NCI-H2227 (cell line): ENCODE results near the gene KMT2B.
"Not testable (repeated sequence)": the region's sequence is repeated elsewhere in the genome, so short reads cannot be mapped to it uniquely, and the experiment has no call there.

Source experiments
- DNase-seq: peaks from one replicate; lab custom pipeline; 2025; ENCODE audit not compliant: unreplicated experiment; lab: John Stamatoyannopoulos, UW

KMT2B gene

GRCh38 chr19:35712567-35713505 is 5.0 kb upstream of the KMT2B start:
- no peak for DNase-seq

- DNase-seq, result no peak
Observed at GRCh38 chr19:35713506-35713850, 4.3 kb upstream of the KMT2B start.

- no peak for DNase-seq
Observed at GRCh38 chr19:35713904-35714495, 3.8 kb upstream of the KMT2B start.

GRCh38 chr19:35714601-35715354 is 3.0 kb upstream of the KMT2B start:
- DNase-seq, result peak; percentile 72

GRCh38 chr19:35715355-35715809 is 2.4 kb upstream of the KMT2B start:
- DNase-seq, result no peak

GRCh38 chr19:35715981-35716800 is 1.6 kb upstream of the KMT2B start:
- DNase-seq, result peak; percentile 95

GRCh38 chr19:35716801-35717664 is 770 bp upstream of the KMT2B start:
- DNase-seq, result peak; percentile 99

- peak; percentile 88 for DNase-seq
Observed at GRCh38 chr19:35718345-35719041, 690 bp downstream of the KMT2B start.

GRCh38 chr19:35719402-35720162 is 1.8 kb downstream of the KMT2B start:
- no peak for DNase-seq

- no peak for DNase-seq
Observed at GRCh38 chr19:35720163-35720524, 2.3 kb downstream of the KMT2B start.

GRCh38 chr19:35720648-35721047 is 2.8 kb downstream of the KMT2B start:
- DNase-seq, result no peak

GRCh38 chr19:35721374-35721773 is 3.6 kb downstream of the KMT2B start:
- no peak for DNase-seq

GRCh38 chr19:35722461-35722860 is 4.7 kb downstream of the KMT2B start:
- DNase-seq, result no peak

GRCh38 chr19:35722897-35723296 is 5.1 kb downstream of the KMT2B start:
- DNase-seq, result no peak

GRCh38 chr19:35723671-35724070 is 5.9 kb downstream of the KMT2B start:
- no peak for DNase-seq

- not testable (repeated sequence) for DNase-seq
Observed at GRCh38 chr19:35724132-35724531, 6.3 kb downstream of the KMT2B start.

GRCh38 chr19:35724560-35724959 is 6.8 kb downstream of the KMT2B start:
- DNase-seq, result no peak

GRCh38 chr19:35725216-35725861 is 7.5 kb downstream of the KMT2B start:
- no peak for DNase-seq
